ENCODE results near the gene TANGO2.

DNA sequence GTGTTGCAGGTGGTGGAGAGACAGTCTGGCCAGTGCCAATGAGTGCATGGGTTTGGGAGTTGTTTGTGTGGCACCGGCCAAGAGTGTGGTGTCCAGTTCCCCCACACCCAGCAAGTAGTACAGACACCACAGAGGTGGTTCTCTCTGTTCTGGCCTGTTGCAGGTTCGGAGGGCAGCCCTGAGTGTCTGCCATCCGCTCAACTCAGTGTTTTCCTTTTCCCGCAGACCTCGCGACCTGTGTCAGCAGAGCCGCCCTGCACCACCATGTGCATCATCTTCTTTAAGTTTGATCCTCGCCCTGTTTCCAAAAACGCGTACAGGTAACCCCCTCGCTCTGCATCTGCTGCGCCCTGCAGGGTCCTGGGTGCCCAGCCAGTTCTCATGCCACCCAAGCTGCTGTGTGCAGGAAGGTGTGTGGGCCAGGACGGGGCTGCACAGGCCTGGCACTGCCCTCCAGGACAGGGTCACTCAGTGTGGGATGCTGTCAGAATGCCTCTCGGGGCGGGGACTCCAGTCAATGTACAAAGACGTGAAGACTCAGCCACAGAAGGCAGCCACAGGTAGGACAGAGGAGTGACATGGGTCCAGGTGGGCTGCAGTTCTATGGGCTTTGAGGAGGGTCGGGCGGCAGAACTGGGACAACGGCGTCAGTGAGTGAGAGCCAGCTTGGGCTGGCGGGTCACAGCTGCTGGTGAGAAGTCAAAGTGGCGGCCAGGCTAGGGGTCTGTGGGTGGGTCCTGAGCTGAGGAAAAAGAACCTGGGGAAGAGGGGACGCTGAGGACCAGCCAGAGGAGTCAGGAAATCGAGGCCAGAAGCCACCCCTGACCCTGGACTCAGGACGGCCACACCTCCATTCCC is 15.9 kb downstream of the TANGO2 start:
- TF ChIP-seq TAF1 (IDR thresholded peaks at IDR 0.05; ENCODE audit: control insufficient read depth, extremely low read depth, insufficient read depth, low read length, severe bottlenecking) (no peak), PHF20 (IDR thresholded peaks at IDR 0.05; ENCODE audit: partially characterized antibody) (no peak), NFYB (IDR thresholded peaks at IDR 0.05; ENCODE audit: extremely low read depth, insufficient read length) (no peak), PCBP1 (IDR thresholded peaks at IDR 0.05; ENCODE audit: low read depth, low read length, poor library complexity, severe bottlenecking) (no peak), BHLHE40 (IDR thresholded peaks at IDR 0.05; ENCODE audit: low read length) (no peak), CTBP1 (IDR thresholded peaks at IDR 0.05; ENCODE audit: borderline replicate concordance) (no peak), MAFF (IDR thresholded peaks at IDR 0.05; ENCODE audit: low read length) (no peak), RFX5 (IDR thresholded peaks at IDR 0.05; ENCODE audit: low read depth, low read length) (no peak)

Measured in K562 (cell line).